Fibroblast of pulmonary artery (primary cell): ENCODE results near the gene ACOX1.

ENCODE experiments used
- DNase-seq: peaks from one replicate; pipeline ENCODE4 v3.0.0-alpha.2; 2010; ENCODE audit warnings: low read depth
- H3K4me3 ChIP-seq: replicated peaks from 2 replicates; pipeline ENCODE4 v1.5.1; 2011; ENCODE audit warnings: low read depth, mild to moderate bottlenecking, control low read depth, low read length, moderate library complexity
- CTCF ChIP-seq: IDR thresholded peaks from 2 replicates; pipeline ENCODE4 v1.5.1; 2011; ENCODE audit warnings: mild to moderate bottlenecking, control low read depth, low read length, inconsistent platforms; ENCODE audit errors: missing control alignments

Gene ACOX1

GRCh38 chr17:75932852-75933251 lies 46.1 kb downstream of the ACOX1 start:
- no peak for TF ChIP-seq CTCF
- no peak overlapping the region for H3K4me3 ChIP-seq
- DNase-seq = no peak

- no peak overlapping the region for H3K4me3 ChIP-seq
- no peak for DNase-seq
- no peak for TF ChIP-seq CTCF
Measured at GRCh38 chr17:75931062-75931461, 47.9 kb downstream of the ACOX1 start.

- peak; percentile 37 for TF ChIP-seq CTCF
- DNase-seq = no peak
- H3K4me3 ChIP-seq = no peak overlapping the region
Measured at GRCh38 chr17:75927286-75927922, 51.6 kb downstream of the ACOX1 start.

GRCh38 chr17:75926456-75926855 lies 52.5 kb downstream of the ACOX1 start:
- DNase-seq = no peak
- no peak overlapping the region for H3K4me3 ChIP-seq
- no peak for TF ChIP-seq CTCF

GRCh38 chr17:75925912-75926311 lies 53.1 kb downstream of the ACOX1 start:
- no peak overlapping the region for H3K4me3 ChIP-seq
- DNase-seq = no peak
- no peak for TF ChIP-seq CTCF

GRCh38 chr17:75925103-75925502 lies 53.9 kb downstream of the ACOX1 start:
- DNase-seq = no peak
- TF ChIP-seq CTCF = no peak
- no peak overlapping the region for H3K4me3 ChIP-seq

- DNase-seq = no peak
- no peak for TF ChIP-seq CTCF
- H3K4me3 ChIP-seq = no peak overlapping the region
Measured at GRCh38 chr17:75922963-75923874, 55.7 kb downstream of the ACOX1 start.
